HG03575 (cell line): ENCODE measurements around the gene ZFR2.
"Not testable (repeated sequence)": the region's sequence is repeated elsewhere in the genome, so short reads cannot be mapped to it uniquely, and the experiment has no call there.

Source experiments
- ATAC-seq: cut with Tn5 transposase; IDR thresholded peaks from one replicate; pipeline ENCODE4 v1.9.1; 2021; ENCODE audit not compliant: unreplicated experiment, insufficient number of reproducible peaks, low FRiP score; ENCODE audit errors: extremely low read depth

Gene ZFR2

GRCh38 chr19:3821857-3822364, 46.9 kb downstream of the ZFR2 start:
- ATAC-seq = no peak

GRCh38 chr19:3821156-3821555, 47.7 kb downstream of the ZFR2 start:
- no peak for ATAC-seq

- no peak for ATAC-seq
These were observed 48.8 kb downstream of the ZFR2 start for GRCh38 chr19:3819989-3820388.

- no peak for ATAC-seq
These were observed 49.9 kb downstream of the ZFR2 start for GRCh38 chr19:3818918-3819317.

- ATAC-seq = no peak
These were observed 50.4 kb downstream of the ZFR2 start for GRCh38 chr19:3818466-3818865.

GRCh38 chr19:3817761-3818160, 51.1 kb downstream of the ZFR2 start:
- no peak for ATAC-seq

GRCh38 chr19:3816566-3817218, 52.1 kb downstream of the ZFR2 start:
- no peak for ATAC-seq

- ATAC-seq = not testable (repeated sequence)
These were observed 52.7 kb downstream of the ZFR2 start for GRCh38 chr19:3816148-3816547.

GRCh38 chr19:3814648-3815047, 54.2 kb downstream of the ZFR2 start:
- no peak for ATAC-seq

GRCh38 chr19:3813473-3814392, 55.1 kb downstream of the ZFR2 start:
- no peak for ATAC-seq

- no peak for ATAC-seq
These were observed 58.0 kb downstream of the ZFR2 start for GRCh38 chr19:3810708-3811355.

GRCh38 chr19:3809881-3810707, 58.7 kb downstream of the ZFR2 start:
- ATAC-seq = no peak

GRCh38 chr19:3808420-3809143, 60.3 kb downstream of the ZFR2 start:
- ATAC-seq = no peak

GRCh38 chr19:3807574-3808354, 61.1 kb downstream of the ZFR2 start:
- ATAC-seq = no peak

GRCh38 chr19:3807131-3807480, 61.7 kb downstream of the ZFR2 start:
- no peak for ATAC-seq

GRCh38 chr19:3805859-3806258, 63.0 kb downstream of the ZFR2 start:
- ATAC-seq = no peak

- ATAC-seq = no peak
These were observed 64.4 kb downstream of the ZFR2 start for GRCh38 chr19:3804429-3804828.

GRCh38 chr19:3803986-3804385, 64.9 kb downstream of the ZFR2 start:
- no peak for ATAC-seq
